ACHN (cell line): ENCODE results near the gene MEP1B.
"Not testable (repeated sequence)": the region's sequence is repeated elsewhere in the genome, so short reads cannot be mapped to it uniquely, and the experiment has no call there.

Experiments
- DNase-seq: peaks from one replicate; pipeline ENCODE4 v3.0.0-alpha.2; 2015
- in situ Hi-C: cut with HindIII; loops from 2 replicates; pipeline ENCODE4 v1.10.0; 2017; ENCODE audit warnings: low sequenced_read_pairs, low pct_ligation_motif_present, low pct_unique_long_range_greater_than_20kb

MEP1B gene

GRCh38 chr18:32201948-32202672, 12.3 kb downstream of the MEP1B start:
- in situ Hi-C loops = no loop called here
- DNase-seq = no peak

- in situ Hi-C loops = no loop called here
- DNase-seq = no peak
Measured at GRCh38 chr18:32208023-32208422, 18.2 kb downstream of the MEP1B start.

- in situ Hi-C loops = no loop called here
- DNase-seq = no peak
Measured at GRCh38 chr18:32208577-32208976, 18.7 kb downstream of the MEP1B start.

GRCh38 chr18:32209685-32210445, 20.0 kb downstream of the MEP1B start:
- in situ Hi-C loops = no loop called here
- no peak for DNase-seq

GRCh38 chr18:32213693-32214092, 23.9 kb downstream of the MEP1B start:
- in situ Hi-C loops = no loop called here

GRCh38 chr18:32216390-32216789, 26.6 kb downstream of the MEP1B start:
- in situ Hi-C loops = no loop called here
- DNase-seq = no peak

More at GRCh38 chr18:32213693-32214092, 23.9 kb downstream of the MEP1B start:
- no peak for DNase-seq

- in situ Hi-C loops = no loop called here
- no peak for DNase-seq
Measured at GRCh38 chr18:32219431-32220018, 29.7 kb downstream of the MEP1B start.

- DNase-seq, in situ Hi-C loops: not testable (repeated sequence)
Measured at GRCh38 chr18:32233348-32233747, 43.5 kb downstream of the MEP1B start.

GRCh38 chr18:32237049-32237448, 47.2 kb downstream of the MEP1B start:
- DNase-seq = no peak
- in situ Hi-C loops = no loop called here

- DNase-seq = no peak
- in situ Hi-C loops = no loop called here
Measured at GRCh38 chr18:32238635-32239268, 48.9 kb downstream of the MEP1B start.

- DNase-seq = no peak
- in situ Hi-C loops = no loop called here
Measured at GRCh38 chr18:32242395-32242794, 52.6 kb downstream of the MEP1B start.

GRCh38 chr18:32243358-32243757, 53.5 kb downstream of the MEP1B start:
- in situ Hi-C loops = no loop called here
- DNase-seq = no peak

GRCh38 chr18:32244881-32245280, 55.0 kb downstream of the MEP1B start:
- no peak for DNase-seq
- in situ Hi-C loops = no loop called here

- DNase-seq = no peak
- in situ Hi-C loops = no loop called here
Measured at GRCh38 chr18:32249147-32249929, 59.5 kb downstream of the MEP1B start.

- in situ Hi-C loops = no loop called here
- DNase-seq = no peak
Measured at GRCh38 chr18:32251466-32251865, 61.6 kb downstream of the MEP1B start.

GRCh38 chr18:32252141-32252860, 62.5 kb downstream of the MEP1B start:
- no peak for DNase-seq
- in situ Hi-C loops = no loop called here

- no peak for DNase-seq
Measured at GRCh38 chr18:32255570-32255969, 65.7 kb downstream of the MEP1B start.

More at GRCh38 chr18:32255570-32255969, 65.7 kb downstream of the MEP1B start:
- in situ Hi-C loops = no loop called here
